CD14-positive monocyte (primary cell): ENCODE results near the gene LEPR. TPM values are rescaled to one million over a fixed set of nuclear protein-coding genes. Genes with fewer than 3 reads are reported as not detected.

Source experiments
- DNase-seq, 3 donors: peaks; one replicate each; pipeline ENCODE4 v3.0.0-alpha.2; 2011 to 2022
- H2AFZ ChIP-seq: 2 replicates; pipeline ENCODE4 v1.6.0; 2012; ENCODE audit warnings: mild to moderate bottlenecking, low read depth, low read length, inconsistent platforms; ENCODE audit not compliant: insufficient read depth, poor library complexity, severe bottlenecking
- H3K27ac ChIP-seq, 2 donors: 1 replicate in 1 of 2; 2 replicates in 1 of 2; pipeline ENCODE4 v1.5.1; 2012 to 2013; ENCODE audit warnings: low read length in 2 of 2, control low read depth in 1 of 2, inconsistent platforms in 1 of 2, low read depth in 1 of 2, mild to moderate bottlenecking in 1 of 2
- H3K27me3 ChIP-seq, 2 donors: one replicate each; pipeline versions ENCODE4 v1.6.0 to v1.6.1; 2011 to 2013; ENCODE audit warnings: low read length in 2 of 2; ENCODE audit not compliant: control insufficient read depth in 2 of 2, insufficient read depth in 2 of 2
- H3K36me3 ChIP-seq, 2 donors: replicated peaks in 1 of 2; 1 replicate in 1 of 2; 2 replicates in 1 of 2; pipeline versions ENCODE4 v1.5.1 to v1.6.1; 2012 to 2013; ENCODE audit warnings: low read length in 2 of 2, control low read depth in 1 of 2, inconsistent platforms in 1 of 2, mild to moderate bottlenecking in 1 of 2; ENCODE audit not compliant: insufficient read depth in 2 of 2, control insufficient read depth in 1 of 2
- H3K4me1 ChIP-seq, 2 donors: 1 replicate in 1 of 2; 2 replicates in 1 of 2; pipeline versions ENCODE4 v1.5.1 to v1.6.1; 2012 to 2013; ENCODE audit warnings: low read length in 2 of 2, control low read depth in 1 of 2, inconsistent platforms in 1 of 2, mild to moderate bottlenecking in 1 of 2, moderate library complexity in 1 of 2; ENCODE audit not compliant: insufficient read depth in 2 of 2, control insufficient read depth in 1 of 2
- H3K4me2 ChIP-seq: replicated peaks from 2 replicates; pipeline ENCODE3; 2012; ENCODE audit warnings: low read length, moderate library complexity, mild to moderate bottlenecking; ENCODE audit not compliant: poor library complexity, severe bottlenecking; ENCODE audit errors: extremely low read depth
- H3K4me3 ChIP-seq, 3 experiments: fragments of 200-600 bp in 1 of 3; sonication (generic) in 1 of 3; replicated peaks in 1 of 3; 1 replicate in 2 of 3; 2 replicates in 1 of 3; pipeline ENCODE4 v1.5.1; 2011 to 2013; ENCODE audit warnings: low read length in 3 of 3, mild to moderate bottlenecking in 3 of 3, control low read depth in 2 of 3, low read depth in 2 of 3, inconsistent platforms in 1 of 3, moderate library complexity in 1 of 3
- H3K79me2 ChIP-seq: 2 replicates; pipeline ENCODE4 v1.6.0; 2012; ENCODE audit warnings: mild to moderate bottlenecking, control low read depth, inconsistent platforms, low read length, moderate library complexity; ENCODE audit not compliant: insufficient read depth
- H3K9ac ChIP-seq: 2 replicates; pipeline ENCODE4 v1.6.0; 2017; ENCODE audit warnings: low read length, mild to moderate bottlenecking; ENCODE audit not compliant: insufficient read depth, poor library complexity, severe bottlenecking
- H3K9me3 ChIP-seq, 2 donors: replicated peaks in 1 of 2; 1 replicate in 1 of 2; 2 replicates in 1 of 2; pipeline versions ENCODE4 v1.5.1 to v1.6.1; 2012 to 2013; ENCODE audit warnings: low read length in 2 of 2, control low read depth in 1 of 2; ENCODE audit not compliant: control insufficient read depth in 1 of 2, insufficient read depth in 1 of 2
- H4K20me1 ChIP-seq: 2 replicates; pipeline ENCODE4 v1.6.0; 2012; ENCODE audit warnings: mild to moderate bottlenecking, low read length, control low read depth, moderate library complexity; ENCODE audit not compliant: insufficient read depth
- H3K27ac Mint-ChIP-seq, 7 donors: one replicate each; pipeline ENCODE4 v1.8.0; 2020; ENCODE audit warnings: mild to moderate bottlenecking in 7 of 7, mixed read lengths in 7 of 7, moderate library complexity in 6 of 7, inconsistent platforms in 2 of 7
- H3K27me3 Mint-ChIP-seq, 3 donors: one replicate each; pipeline ENCODE4 v1.8.0; 2021 to 2022; ENCODE audit warnings: low read depth in 3 of 3, mild to moderate bottlenecking in 3 of 3, mixed read lengths in 3 of 3, moderate library complexity in 3 of 3, inconsistent platforms in 1 of 3
- H3K36me3 Mint-ChIP-seq, 2 donors: one replicate each; pipeline ENCODE4 v1.8.0; 2020; ENCODE audit warnings: mixed read lengths in 2 of 2, inconsistent platforms in 1 of 2, mild to moderate bottlenecking in 1 of 2
- H3K4me1 Mint-ChIP-seq: one replicate; pipeline ENCODE4 v1.8.0; 2020; ENCODE audit warnings: mild to moderate bottlenecking, mixed read lengths
- H3K4me3 Mint-ChIP-seq, 2 donors: one replicate each; pipeline ENCODE4 v1.8.0; 2020; ENCODE audit warnings: mild to moderate bottlenecking in 2 of 2, mixed read lengths in 2 of 2, moderate library complexity in 1 of 2
- H3K9me3 Mint-ChIP-seq, 7 donors: one replicate each; pipeline ENCODE4 v1.8.0; 2020 to 2022; ENCODE audit warnings: mixed read lengths in 7 of 7, mild to moderate bottlenecking in 6 of 7, moderate library complexity in 6 of 7, inconsistent platforms in 2 of 7
- WGBS: methylation state at CpG from one replicate; pipeline ENCODE4 v1.1.5; 2013; ENCODE audit warnings: missing lambda C conversion rate; ENCODE audit not compliant: insufficient coverage; 5-methylcytosine and 5-hydroxymethylcytosine counted together
- intact Hi-C, 2 donors: fragments of 100-400 bp; cut with micrococcal nuclease; formaldehyde crosslinking; loops; one replicate each; pipeline versions ENCODE4 v1.15.0 to v1.15.1; 2023
- polyA plus RNA-seq, 3 donors: library from polyadenylated mRNA; depleted of rRNA in 1 of 3; unstranded in 2 of 3; stranded (reverse) in 1 of 3; fragments of 300-500 nt in 2 of 3; fragments of >200 nt in 1 of 3; fragmentation: Illumina TruSeq in 2 of 3; gene quantifications; 1 replicate in 2 of 3; 2 replicates in 1 of 3; pipeline ENCODE4 v1.2.3, GENCODE V29; 2012 to 2021
- TF ChIP-seq, protein P1 (sequence below): fragments of 200-600 bp; IDR thresholded peaks from one replicate; pipeline ENCODE4 v1.8.0; 2022; ENCODE audit warnings: antibody characterized with exemption, mild to moderate bottlenecking

Gene LEPR
- polyA plus RNA-seq, 3 donors = 0.85 to 3.0 (median 1.0) TPM

DNA sequence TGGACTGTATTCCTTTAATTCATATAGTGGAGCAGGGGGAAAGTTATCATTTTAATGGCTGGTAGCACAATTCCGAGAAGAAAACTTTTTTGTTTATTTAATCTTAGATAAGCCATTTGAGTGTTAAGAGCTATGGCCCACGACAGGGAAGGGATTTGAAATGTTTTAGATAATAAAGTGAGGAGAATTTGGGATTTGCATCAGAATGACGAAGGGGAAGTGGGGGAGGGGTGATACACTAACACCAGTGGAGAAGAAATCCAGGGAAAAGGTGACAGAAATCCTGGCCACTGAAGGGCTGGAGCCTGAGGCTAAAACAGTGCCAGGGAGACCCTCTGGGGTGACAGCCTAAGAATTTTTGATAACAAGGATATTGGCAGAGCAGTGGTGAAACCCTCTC is 21.0 kb downstream of the LEPR start:
- Histone ChIP-seq H3K27ac (no peak overlapping the region), H3K79me2 (no peaks in the 10 kb centered on the region), H3K36me3 (peaks cover 0 to 6% of the 10 kb centered on the region in 2 donors), H3K27me3 (no peaks in the 10 kb centered on the region), H3K9me3 (no peaks in the 10 kb centered on the region), H3K4me3 (no peak overlapping the region), H3K4me1 (no peaks in the 10 kb centered on the region), H3K4me2 (no peak overlapping the region), H2AFZ (no peak overlapping the region), H4K20me1 (no peaks in the 10 kb centered on the region), H3K9ac (no peak overlapping the region)
- Mint-ChIP-seq H3K27me3 (peaks cover 0 to 2% (median 0%) of the 10 kb centered on the region in 3 donors), H3K4me1 (no peaks in the 10 kb centered on the region), H3K4me3 (no peak overlapping the region), H3K36me3 (peaks cover 4 to 8% of the 10 kb centered on the region in 2 donors), H3K27ac (no peak overlapping the region), H3K9me3 (peaks cover 0 to 3% (median 0%) of the 10 kb centered on the region in 7 donors)
- DNase-seq = no peak
- TF ChIP-seq, protein P1, sequence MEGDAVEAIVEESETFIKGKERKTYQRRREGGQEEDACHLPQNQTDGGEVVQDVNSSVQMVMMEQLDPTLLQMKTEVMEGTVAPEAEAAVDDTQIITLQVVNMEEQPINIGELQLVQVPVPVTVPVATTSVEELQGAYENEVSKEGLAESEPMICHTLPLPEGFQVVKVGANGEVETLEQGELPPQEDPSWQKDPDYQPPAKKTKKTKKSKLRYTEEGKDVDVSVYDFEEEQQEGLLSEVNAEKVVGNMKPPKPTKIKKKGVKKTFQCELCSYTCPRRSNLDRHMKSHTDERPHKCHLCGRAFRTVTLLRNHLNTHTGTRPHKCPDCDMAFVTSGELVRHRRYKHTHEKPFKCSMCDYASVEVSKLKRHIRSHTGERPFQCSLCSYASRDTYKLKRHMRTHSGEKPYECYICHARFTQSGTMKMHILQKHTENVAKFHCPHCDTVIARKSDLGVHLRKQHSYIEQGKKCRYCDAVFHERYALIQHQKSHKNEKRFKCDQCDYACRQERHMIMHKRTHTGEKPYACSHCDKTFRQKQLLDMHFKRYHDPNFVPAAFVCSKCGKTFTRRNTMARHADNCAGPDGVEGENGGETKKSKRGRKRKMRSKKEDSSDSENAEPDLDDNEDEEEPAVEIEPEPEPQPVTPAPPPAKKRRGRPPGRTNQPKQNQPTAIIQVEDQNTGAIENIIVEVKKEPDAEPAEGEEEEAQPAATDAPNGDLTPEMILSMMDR = no peak
- WGBS = 100% methylated on average over 3 of the region's 3 CpGs
- intact Hi-C loops = no loop called here

DNA sequence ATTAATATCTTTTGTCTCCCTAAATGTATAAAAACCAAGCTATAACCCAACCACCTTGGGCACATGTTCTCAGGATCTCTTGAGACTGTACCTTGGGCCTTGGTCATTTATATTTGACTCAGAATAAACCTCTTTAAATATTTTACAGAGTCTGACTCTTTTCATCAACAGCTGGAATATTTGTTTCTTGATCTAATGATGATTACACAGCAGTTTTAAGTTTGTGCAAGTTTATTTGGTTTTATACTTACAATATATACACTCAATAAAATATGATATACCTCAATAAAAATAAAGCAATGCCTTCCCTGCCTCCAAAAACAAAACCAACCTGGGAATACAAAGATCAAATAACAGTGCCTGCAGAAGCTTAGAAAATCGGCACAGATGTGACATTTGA is 22.0 kb downstream of the LEPR start:
- no peak overlapping the region for H3K4me3 ChIP-seq
- intact Hi-C loops = no loop called here
- Mint-ChIP-seq H3K27ac (peak overlapping the region in 1 of 7 donors; percentile 35), H3K27me3 (peaks cover 0 to 2% (median 0%) of the 10 kb centered on the region in 3 donors), H3K4me3 (no peak overlapping the region), H3K9me3 (peaks cover 0 to 3% (median 0%) of the 10 kb centered on the region in 7 donors), H3K36me3 (peaks cover 0 to 1% of the 10 kb centered on the region in 2 donors), H3K4me1 (no peaks in the 10 kb centered on the region)
- no peaks in the 10 kb centered on the region for H3K27me3 ChIP-seq
- H3K4me1 ChIP-seq = no peaks in the 10 kb centered on the region
- no peak overlapping the region for H3K9ac ChIP-seq
- WGBS = 100% methylated on average over 1 of the region's 1 CpG
- no peak overlapping the region for H3K27ac ChIP-seq
- no peak for DNase-seq
- no peaks in the 10 kb centered on the region for H3K79me2 ChIP-seq
- H3K4me2 ChIP-seq = no peak overlapping the region
- no peaks in the 10 kb centered on the region for H4K20me1 ChIP-seq
- TF ChIP-seq, protein P1 = no peak
- no peaks in the 10 kb centered on the region for H3K36me3 ChIP-seq
- H3K9me3 ChIP-seq = no peaks in the 10 kb centered on the region
- no peak overlapping the region for H2AFZ ChIP-seq
